ENCODE results near the gene ACAA2. TPM values are rescaled to one million over a fixed set of nuclear protein-coding genes. Genes with fewer than 3 reads are reported as not detected.

The ACAA2 gene
- total and polyA plus RNA-seq, 2 of the 8 experiments (the other 6 are each of a cell fraction or from before 2014, with no cell fraction given): 63.4 to 151 TPM

DNA sequence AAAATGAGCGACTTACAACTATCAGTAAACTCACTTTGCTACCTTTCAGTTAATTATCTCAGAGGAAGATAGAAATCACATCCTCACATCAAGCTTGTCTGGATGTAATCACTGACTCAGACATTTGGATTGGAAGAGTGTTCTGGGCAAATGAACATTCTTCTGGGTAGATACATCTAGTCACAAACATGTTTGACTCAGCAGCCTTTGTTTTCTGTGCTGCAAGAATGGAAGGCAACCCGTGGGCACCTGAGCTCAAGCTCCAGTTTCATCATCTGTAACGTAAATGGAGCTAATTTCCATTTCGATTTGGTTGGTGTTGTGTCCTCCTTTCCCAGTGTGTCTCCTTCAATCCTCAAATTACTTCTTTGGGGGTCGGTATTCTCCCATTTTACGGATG is 58.5 kb downstream of the ACAA2 start:
- H2AFZ ChIP-seq (ENCODE audit: low read length): no peak overlapping the region
- ChIA-PET POLR2A (ENCODE audit: partially characterized antibody) (interaction anchor here (1.0 kb wide), 1 partner anchor 12 kb away, joined by 4 read pairs; no protein-coding TSS in a partner anchor), CTCF (ENCODE audit: partially characterized antibody) (interaction anchor here (0.9 to 2.0 kb wide), 2 partner anchors 12 to 106 kb away, joined by 3 to 4 read pairs; no protein-coding TSS in a partner anchor)
- H2BK12ac ChIP-seq (ENCODE audit: low read depth, low read length): no peak overlapping the region
- H2BK20ac ChIP-seq (ENCODE audit: low read length): no peak overlapping the region
- no peak overlapping the region for H2BK5ac ChIP-seq (ENCODE audit: low read depth, low read length)
- H4K5ac ChIP-seq (ENCODE audit: insufficient read length, low read depth, low read length): no peak overlapping the region
- no peak overlapping the region for H4K91ac ChIP-seq (replicated peaks; ENCODE audit: insufficient read length, low read length)
- H4K20me1 ChIP-seq (replicated peaks in 1 of 2; ENCODE audit: control insufficient read depth in 1 of 2, insufficient read depth in 2 of 2, low read length in 2 of 2): no peaks in the 10 kb centered on the region
- H2BK120ac ChIP-seq (replicated peaks; ENCODE audit: low read depth, low read length): no peak overlapping the region
- H3K4me2 ChIP-seq (ENCODE audit: insufficient read depth in 1 of 2, low read depth in 2 of 2, low read length in 2 of 2): no peak overlapping the region
- 83% methylated on average over 6 of the region's 6 CpGs; no CpG with 5 or more reads in 1 of the 2 experiments for WGBS, 2 experiments (ENCODE audit: extremely low coverage in 1 of 2, insufficient coverage in 1 of 2, insufficient read length in 1 of 2, insufficient replicate concordance in 2 of 2, low coverage in 1 of 2, low lambda C conversion rate in 2 of 2, missing lambda C conversion rate in 1 of 2)
- FAIRE-seq (no peak), DNase-seq (ENCODE audit: low read depth in 1 of 2, low spot score in 2 of 2) (no peak)
- no peak overlapping the region for H3K56ac ChIP-seq (replicated peaks; ENCODE audit: insufficient read length, low read depth, low read length)
- H3K36me3 ChIP-seq (ENCODE audit: control insufficient read depth in 2 of 4, insufficient read depth in 4 of 4, low read length in 3 of 4): no peaks in the 10 kb centered on the region
- H3K79me1 ChIP-seq (ENCODE audit: low read depth, low read length): no peaks in the 10 kb centered on the region
- no peak overlapping the region for H3K14ac ChIP-seq (ENCODE audit: insufficient read length)
- H3K27ac ChIP-seq (ENCODE audit: low read depth, low read length): no peak overlapping the region
- H3K23ac ChIP-seq (ENCODE audit: insufficient read length): no peak overlapping the region
- no peak overlapping the region for H3K4ac ChIP-seq (replicated peaks; ENCODE audit: insufficient read length, low read depth, low read length)
- H3K4me3 ChIP-seq (ENCODE audit: extremely low read depth in 1 of 4, insufficient read depth in 2 of 4, low read depth in 3 of 4, low read length in 4 of 4): no peak overlapping the region
- H4K8ac ChIP-seq (ENCODE audit: extremely low read depth, insufficient read depth, low read length): no peak overlapping the region
- no peaks in the 10 kb centered on the region for H3K9me3 ChIP-seq (ENCODE audit: insufficient read depth in 2 of 2, low read depth in 1 of 2, low read length in 1 of 2)
- H2BK15ac ChIP-seq (ENCODE audit: low read length): no peak overlapping the region
- H3K23me2 ChIP-seq (ENCODE audit: low read depth, low read length): no peaks in the 10 kb centered on the region; the same call in 1 of the 2 replicates
- TF ChIP-seq RAD21 (IDR thresholded peaks at IDR 0.05 in 1 of 2, conservative IDR thresholded peaks at IDR 0.05 in 1 of 2; ENCODE audit: low read depth in 2 of 2, low read length in 2 of 2) (no peak), TBP (IDR thresholded peaks at IDR 0.05; ENCODE audit: low read depth, low read length) (no peak), EP300 (IDR thresholded peaks at IDR 0.05; ENCODE audit: borderline replicate concordance in 1 of 2, low read depth in 2 of 2, low read length in 2 of 2) (no peak), HDAC6 (IDR thresholded peaks at IDR 0.05; ENCODE audit: low read depth, low read length) (no peak), SIX5 (IDR thresholded peaks at IDR 0.05; ENCODE audit: low read depth, low read length) (no peak), RXRA (IDR thresholded peaks at IDR 0.05; ENCODE audit: insufficient read depth, low read depth, low read length) (no peak), CTBP2 (IDR thresholded peaks at IDR 0.05; ENCODE audit: borderline replicate concordance, insufficient read depth, insufficient read length, low read length) (no peak), SP4 (IDR thresholded peaks at IDR 0.05; ENCODE audit: low read length) (no peak), EGR1 (IDR thresholded peaks at IDR 0.05; ENCODE audit: borderline replicate concordance, low read depth, low read length) (no peak), CHD1 (IDR thresholded peaks at IDR 0.05; ENCODE audit: low read depth, low read length) (no peak), GABPA (IDR thresholded peaks at IDR 0.05; ENCODE audit: borderline replicate concordance, insufficient read depth, low read length) (no peak)
- TF ChIP-seq, protein P1, sequence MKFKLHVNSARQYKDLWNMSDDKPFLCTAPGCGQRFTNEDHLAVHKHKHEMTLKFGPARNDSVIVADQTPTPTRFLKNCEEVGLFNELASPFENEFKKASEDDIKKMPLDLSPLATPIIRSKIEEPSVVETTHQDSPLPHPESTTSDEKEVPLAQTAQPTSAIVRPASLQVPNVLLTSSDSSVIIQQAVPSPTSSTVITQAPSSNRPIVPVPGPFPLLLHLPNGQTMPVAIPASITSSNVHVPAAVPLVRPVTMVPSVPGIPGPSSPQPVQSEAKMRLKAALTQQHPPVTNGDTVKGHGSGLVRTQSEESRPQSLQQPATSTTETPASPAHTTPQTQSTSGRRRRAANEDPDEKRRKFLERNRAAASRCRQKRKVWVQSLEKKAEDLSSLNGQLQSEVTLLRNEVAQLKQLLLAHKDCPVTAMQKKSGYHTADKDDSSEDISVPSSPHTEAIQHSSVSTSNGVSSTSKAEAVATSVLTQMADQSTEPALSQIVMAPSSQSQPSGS (IDR thresholded peaks at IDR 0.05; ENCODE audit: low read length): no peak
- H3K18ac ChIP-seq (ENCODE audit: extremely low read depth, low read length): no peak overlapping the region
- no peak overlapping the region for H3K9ac ChIP-seq (replicated peaks in 1 of 4; ENCODE audit: extremely low read depth in 1 of 4, low read depth in 3 of 4, low read length in 3 of 4)
- H2AK5ac ChIP-seq (ENCODE audit: low read depth, low read length): no peak overlapping the region
- H3K27me3 ChIP-seq (replicated peaks in 1 of 4; ENCODE audit: control insufficient read depth in 3 of 4, extremely low read depth in 1 of 4, insufficient read depth in 3 of 4, low read length in 3 of 4): no peaks in the 10 kb centered on the region
- H3K79me2 ChIP-seq (ENCODE audit: control insufficient read depth in 1 of 2, insufficient read depth in 2 of 2, low read length in 2 of 2): no peaks in the 10 kb centered on the region
- peaks cover 0 to 10% (median 2%) of the 10 kb centered on the region in 4 experiments; a peak in 4 of 7 replicates for H3K4me1 ChIP-seq (replicated peaks in 1 of 4; ENCODE audit: control insufficient read depth in 3 of 4, insufficient read depth in 4 of 4, low read length in 3 of 4)
